HG03439 (cell line): ENCODE results near the gene NOXO1.

Source experiments
- ATAC-seq: cut with Tn5 transposase; IDR thresholded peaks from one replicate; pipeline ENCODE4 v1.9.1; 2021; ENCODE audit warnings: mild to moderate bottlenecking, moderate library complexity; ENCODE audit not compliant: unreplicated experiment

Gene NOXO1

GRCh38 chr16:1981398-1981836 is at the start of gene NOXO1:
Gene NOXO1, minus strand, starts transcription at chr16:1981469. Its CDS starts 290 bp downstream, at chr16:1981179.
- ATAC-seq = no peak

- ATAC-seq = no peak
Observed at GRCh38 chr16:2030036-2030435, 48.8 kb upstream of the NOXO1 start.

- ATAC-seq = no peak
Observed at GRCh38 chr16:2029350-2029749, 48.1 kb upstream of the NOXO1 start.

GRCh38 chr16:2028620-2029220 is 47.5 kb upstream of the NOXO1 start:
- no peak for ATAC-seq

GRCh38 chr16:2028146-2028545 is 46.9 kb upstream of the NOXO1 start:
- no peak for ATAC-seq

- ATAC-seq = no peak
Observed at GRCh38 chr16:2027024-2028010, 46.0 kb upstream of the NOXO1 start.

GRCh38 chr16:2026461-2027023 is 45.3 kb upstream of the NOXO1 start, which contains the start of gene NHERF2:
Gene NHERF2, plus strand, starts transcription at chr16:2026902. Its CDS starts 104 bp downstream, at chr16:2027006.
- no peak for ATAC-seq

- ATAC-seq = no peak
Observed at GRCh38 chr16:2025878-2026460, 44.7 kb upstream of the NOXO1 start.

- no peak for ATAC-seq
Observed at GRCh38 chr16:2025251-2025650, 44.0 kb upstream of the NOXO1 start.

- ATAC-seq = no peak
Observed at GRCh38 chr16:2024032-2024420, 42.8 kb upstream of the NOXO1 start.

GRCh38 chr16:2023092-2024031 is 42.1 kb upstream of the NOXO1 start:
- peak; percentile 65 for ATAC-seq

- ATAC-seq = peak; percentile 14
Observed at GRCh38 chr16:2022723-2023091, 41.4 kb upstream of the NOXO1 start.

- ATAC-seq = no peak
Observed at GRCh38 chr16:2019921-2020831, 38.9 kb upstream of the NOXO1 start.

- ATAC-seq = no peak
Observed at GRCh38 chr16:2019518-2019920, 38.2 kb upstream of the NOXO1 start, which contains the start of gene NPW. Gene NPW, plus strand, starts transcription at chr16:2019785.

- ATAC-seq = no peak
Observed at GRCh38 chr16:2016407-2016922, 35.2 kb upstream of the NOXO1 start.

GRCh38 chr16:2015947-2016208 is 34.6 kb upstream of the NOXO1 start:
- ATAC-seq = no peak

- no peak for ATAC-seq
Observed at GRCh38 chr16:2015117-2015946, 34.1 kb upstream of the NOXO1 start.

- no peak for ATAC-seq
Observed at GRCh38 chr16:2013527-2013926, 32.3 kb upstream of the NOXO1 start.
